Measurements from ENCODE around the gene PTCRA.

- no peak for TF ChIP-seq POLR2A (IDR thresholded peaks at IDR 0.05; ENCODE audit: low read length)
- TF ChIP-seq GATA1 (IDR thresholded peaks at IDR 0.05; ENCODE audit: low read depth, low read length): no peak
These were observed 9.5 kb downstream of the PTCRA start for GRCh38 chr6:42925248-42925857.

Measured in erythroblast (primary cell).